DMS 273 treated with DMSO at 0.1 percent for 48 hours (cell line): Measurements from ENCODE around the gene IGLL5.

Experiments used
- DNase-seq: peaks from one replicate; lab custom pipeline; 2025; lab: John Stamatoyannopoulos, UW

IGLL5 gene

DNA sequence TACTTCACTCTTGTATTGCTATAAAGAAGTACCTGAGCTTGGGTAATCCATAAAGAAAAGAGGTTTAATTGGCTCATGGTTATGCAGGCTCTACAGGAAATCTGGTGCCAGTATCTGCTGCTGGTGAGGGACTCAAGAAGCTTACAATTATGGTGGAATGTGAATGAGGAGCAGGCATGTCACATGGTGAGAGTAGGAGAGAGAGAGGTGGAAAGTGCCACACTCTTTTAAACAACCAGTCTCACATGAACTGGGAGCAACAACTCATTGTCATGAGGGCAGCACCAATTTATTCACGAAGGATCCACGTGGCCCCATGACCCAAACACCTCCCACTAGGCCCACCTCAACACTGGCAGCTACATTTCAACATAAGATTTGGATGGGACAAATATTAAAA, 24.6 kb upstream of the IGLL5 start:
- no peak for DNase-seq

DNA sequence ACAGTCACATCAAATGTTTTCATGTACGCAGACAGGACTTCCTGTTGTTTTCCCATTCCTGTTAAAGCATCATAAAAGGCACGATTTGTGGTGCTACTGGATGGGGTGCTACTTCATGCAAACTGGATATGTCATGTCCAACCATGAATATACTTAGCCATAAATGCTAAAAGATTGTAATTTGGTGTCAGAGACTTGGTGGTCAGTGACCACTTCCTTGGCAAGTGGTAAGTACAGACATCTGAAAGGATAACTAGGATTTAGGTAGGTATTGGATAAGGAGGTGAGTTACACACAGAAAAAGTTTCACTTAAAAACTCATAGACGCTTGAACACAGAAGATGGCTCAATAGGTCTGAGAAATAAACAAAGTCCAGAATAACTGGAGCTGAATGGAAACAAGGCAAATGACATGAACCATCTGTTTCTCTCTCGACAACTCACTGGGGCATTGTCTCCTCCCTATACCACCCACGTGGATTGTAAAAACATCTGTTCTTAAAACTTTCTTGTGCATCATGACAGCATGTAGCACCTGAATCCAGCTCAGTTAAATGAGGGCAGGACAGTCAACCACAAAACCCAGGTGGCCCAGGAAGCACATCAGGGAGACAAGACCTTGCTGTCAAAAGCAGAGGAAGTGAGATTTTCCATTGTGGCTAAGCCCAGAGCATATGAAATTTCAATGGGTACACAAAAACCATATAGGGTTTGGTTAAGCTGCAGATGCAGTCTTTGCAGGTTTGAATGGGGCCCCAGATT, 22.1 kb upstream of the IGLL5 start:
- DNase-seq, result no peak

DNA sequence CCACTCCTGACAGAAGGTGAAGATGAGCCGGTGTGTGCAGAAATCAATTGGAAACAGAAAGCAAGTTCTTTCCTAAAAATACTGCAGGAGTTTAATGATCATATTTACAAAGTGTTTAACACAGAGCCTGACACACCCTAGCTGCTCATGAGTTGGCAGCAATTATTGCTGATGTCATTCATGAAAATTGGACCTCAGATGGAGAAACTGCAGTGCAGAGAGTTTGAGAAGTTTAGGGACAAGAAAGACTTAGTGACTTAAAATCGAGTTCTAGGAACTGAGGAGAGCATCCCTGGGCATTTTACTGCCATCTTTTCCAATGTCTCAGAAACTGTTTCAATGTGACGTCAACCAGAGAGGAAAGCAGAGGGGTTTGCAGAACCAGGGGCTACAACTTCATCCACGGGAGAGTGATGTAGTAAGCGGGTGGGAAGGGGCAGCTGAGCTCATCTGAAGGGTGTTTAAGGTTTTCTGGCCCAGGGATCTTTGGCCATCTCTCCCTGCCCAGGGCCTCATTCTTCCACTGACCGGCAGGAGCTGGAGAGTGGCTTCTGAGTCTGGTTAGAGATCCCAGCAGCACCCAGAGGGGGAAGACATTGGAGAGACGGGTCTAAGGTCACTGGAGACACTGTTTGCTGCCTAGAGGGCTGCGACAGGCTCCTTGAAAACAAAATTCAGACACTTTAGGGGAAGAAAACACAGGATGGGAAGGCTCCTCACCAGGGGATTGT, 21.1 kb upstream of the IGLL5 start:
- DNase-seq, result no peak

DNA sequence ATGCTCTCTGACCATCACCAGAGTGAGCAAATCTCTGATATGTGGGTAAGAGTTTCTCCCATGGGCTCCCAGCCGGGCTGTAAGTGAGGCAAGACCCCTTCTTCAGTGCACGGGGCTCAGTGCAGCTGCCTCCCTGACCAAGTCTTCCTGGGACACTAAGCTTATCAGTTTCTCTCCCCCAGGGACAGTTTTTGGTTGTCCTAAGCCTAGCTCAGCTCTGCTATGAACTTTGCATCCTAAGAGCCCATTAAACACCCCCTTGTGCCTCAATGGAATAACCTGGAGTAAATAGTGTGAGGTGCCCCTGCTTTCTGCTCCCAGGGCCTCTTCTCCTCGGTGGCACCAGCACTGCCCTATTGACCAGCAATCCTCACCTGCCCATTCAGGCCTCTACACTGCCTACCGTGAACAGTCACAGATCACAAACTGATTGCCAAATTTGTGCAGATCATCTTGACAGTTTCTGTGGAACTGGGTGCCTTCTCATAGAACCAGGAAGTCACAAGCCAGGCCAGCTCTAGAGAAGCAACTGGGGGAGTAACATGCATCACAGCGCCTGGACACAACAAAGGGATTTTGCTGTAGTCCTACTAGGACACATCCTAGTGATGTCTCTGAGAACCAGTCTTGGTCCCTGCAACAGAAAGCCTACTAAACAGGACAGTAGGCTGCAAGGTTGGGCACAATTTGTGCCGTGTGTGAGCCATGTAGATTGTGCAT, 19.5 kb upstream of the IGLL5 start:
- DNase-seq, result no peak

DNA sequence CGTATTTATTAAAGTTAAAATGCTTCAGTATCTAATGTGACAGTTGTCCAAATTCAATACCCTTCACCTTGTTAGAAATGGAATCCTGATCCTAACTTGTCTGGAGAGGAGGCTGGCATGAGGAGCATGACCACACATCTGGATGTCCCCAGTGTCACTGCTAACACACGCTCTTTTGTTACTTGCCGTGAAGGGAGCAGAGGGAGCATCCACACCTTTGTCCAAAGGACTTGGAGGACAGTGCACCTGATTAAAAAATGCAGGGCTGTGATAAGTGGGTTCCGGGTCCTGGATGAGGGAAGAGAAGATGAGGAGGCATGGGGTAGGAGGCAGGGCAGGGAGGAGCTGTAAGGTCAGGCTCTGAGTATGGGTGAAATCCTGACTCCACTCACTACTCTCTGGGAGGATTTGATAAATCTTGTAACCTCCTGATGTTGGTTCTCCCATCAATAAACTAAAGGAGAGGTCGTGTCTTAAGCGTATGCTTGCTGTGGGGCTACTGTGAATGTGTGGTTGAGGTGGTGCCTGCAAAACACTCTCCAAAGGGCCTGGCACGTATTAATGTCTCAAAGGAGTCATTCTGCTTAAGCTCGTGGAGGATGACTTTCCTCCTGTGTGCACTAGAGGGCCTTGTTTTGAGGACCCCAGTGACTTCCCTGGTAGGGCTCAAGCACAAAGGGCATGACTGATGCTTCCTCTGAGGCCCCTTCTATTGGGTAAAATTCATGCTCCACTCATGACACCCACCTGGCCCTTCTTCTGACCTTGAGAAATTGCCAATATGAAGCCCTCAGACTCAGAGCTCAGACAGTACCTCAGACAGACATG, 16.8 kb upstream of the IGLL5 start:
- no peak for DNase-seq

DNA sequence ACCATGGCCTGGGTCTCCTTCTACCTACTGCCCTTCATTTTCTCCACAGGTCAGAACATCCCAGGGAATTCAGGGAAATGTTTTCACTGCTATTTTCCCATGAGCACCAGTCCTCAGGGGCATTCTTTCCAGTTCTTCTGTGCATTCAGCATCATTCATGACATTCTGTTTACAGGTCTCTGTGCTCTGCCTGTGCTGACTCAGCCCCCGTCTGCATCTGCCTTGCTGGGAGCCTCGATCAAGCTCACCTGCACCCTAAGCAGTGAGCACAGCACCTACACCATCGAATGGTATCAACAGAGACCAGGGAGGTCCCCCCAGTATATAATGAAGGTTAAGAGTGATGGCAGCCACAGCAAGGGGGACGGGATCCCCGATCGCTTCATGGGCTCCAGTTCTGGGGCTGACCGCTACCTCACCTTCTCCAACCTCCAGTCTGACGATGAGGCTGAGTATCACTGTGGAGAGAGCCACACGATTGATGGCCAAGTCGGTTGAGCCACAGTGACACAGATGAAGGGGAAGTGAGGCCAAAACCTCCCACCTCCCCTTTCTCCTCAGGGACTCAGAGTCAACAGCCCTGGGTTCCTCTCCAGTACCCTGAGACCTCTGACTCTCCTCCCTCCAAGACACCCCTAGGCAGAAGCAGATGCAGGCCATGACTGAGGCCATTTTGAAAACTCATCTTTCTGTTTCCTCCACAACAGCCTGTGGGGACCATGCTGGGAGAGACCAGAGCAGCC, 15.9 kb upstream of the IGLL5 start:
- no peak for DNase-seq

DNA sequence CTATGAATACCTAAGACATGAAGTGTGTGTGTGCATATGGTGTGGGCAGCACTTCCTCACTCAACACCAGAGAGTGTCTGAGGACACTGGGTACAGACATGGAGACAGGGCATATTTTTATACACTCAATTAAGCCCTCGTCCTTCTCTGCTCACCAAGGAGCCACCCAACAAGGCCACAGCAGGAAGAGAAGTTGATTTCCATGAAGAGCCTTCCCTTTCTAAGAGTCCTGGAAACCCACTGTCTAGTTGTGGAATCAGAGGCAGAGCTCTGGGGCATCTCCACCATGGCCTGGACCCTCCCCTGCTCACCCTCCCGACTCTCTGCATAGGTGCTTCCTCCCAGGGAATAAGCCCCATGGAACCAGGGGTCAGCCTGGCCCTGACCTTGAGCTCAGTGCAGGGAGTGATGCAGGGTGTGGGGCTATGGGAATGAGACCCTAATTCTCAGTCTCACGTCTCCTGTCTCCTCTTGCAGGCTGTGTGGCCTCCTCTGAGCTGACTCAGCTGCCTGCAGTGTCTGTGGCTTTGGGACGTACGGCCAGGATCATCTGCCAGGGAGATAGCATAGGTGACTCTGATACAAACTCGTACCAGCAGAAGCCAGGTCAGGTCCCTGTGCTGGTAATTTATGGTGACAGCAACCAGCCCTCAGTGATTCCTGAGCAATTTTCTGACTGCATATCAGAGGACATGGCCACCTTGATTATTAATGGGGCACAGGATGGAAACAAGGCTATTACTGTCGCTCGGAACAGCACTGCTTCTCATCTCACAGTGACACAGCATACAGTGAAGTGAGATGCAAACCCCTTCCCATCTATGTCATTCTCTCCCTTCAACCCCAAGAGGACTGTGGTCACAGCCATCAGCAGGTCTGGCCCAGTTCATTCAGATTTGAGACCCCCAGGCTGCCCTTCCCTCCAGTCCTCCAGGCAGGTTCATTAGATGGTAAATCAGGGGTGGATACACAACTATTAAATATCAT, 14.6 kb upstream of the IGLL5 start:
- DNase-seq, result no peak

DNA sequence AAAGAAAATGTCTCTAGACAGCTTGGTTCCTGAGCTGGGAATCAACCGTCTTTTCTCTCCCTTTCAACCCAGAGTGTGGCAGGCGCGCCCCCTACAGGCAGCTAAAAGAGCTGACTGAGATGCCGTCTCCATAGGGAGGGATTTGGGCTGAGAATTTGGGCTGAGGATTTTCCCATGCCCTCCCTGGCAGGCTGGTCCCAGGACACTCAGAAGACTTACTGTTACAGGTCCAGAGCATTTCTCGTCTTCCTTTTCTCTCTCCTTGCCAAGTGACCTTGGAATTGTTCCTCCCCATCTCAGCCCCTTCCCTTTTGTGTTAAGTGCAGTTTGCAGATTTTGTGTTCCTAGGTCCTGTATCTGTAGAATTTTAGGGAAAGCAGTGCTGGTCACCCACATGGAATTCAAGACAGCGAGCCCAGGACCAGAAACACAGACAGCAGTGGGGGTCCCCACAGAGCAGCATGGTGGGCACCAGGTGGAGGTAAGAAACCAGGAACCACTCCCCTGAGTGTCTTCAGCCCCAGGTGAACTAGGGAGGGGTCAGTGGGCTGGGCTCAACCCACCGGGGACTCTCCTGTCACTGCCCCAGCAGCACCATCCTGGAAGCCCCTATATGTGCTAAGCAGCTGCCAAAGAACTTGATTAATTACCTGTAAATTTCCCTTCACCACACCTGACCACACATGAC, 9.9 kb upstream of the IGLL5 start:
- no peak for DNase-seq

DNA sequence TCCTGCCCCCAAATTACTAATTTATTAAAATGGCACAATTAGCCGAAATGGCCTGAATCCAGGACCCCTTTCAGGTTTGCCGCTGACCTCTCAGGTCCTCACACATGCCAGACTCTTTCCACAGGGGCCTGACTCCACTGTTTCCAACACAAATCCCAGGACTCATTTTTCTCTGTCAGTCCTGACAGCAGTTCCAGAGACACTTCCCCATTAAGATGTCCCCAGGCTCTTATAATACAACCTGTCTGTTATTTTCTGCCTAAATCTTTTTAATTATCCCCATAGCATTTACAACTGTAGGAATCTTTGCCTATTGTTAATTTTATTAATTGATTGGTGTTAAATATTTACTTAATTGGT, 9.4 kb upstream of the IGLL5 start:
- DNase-seq, result no peak

DNA sequence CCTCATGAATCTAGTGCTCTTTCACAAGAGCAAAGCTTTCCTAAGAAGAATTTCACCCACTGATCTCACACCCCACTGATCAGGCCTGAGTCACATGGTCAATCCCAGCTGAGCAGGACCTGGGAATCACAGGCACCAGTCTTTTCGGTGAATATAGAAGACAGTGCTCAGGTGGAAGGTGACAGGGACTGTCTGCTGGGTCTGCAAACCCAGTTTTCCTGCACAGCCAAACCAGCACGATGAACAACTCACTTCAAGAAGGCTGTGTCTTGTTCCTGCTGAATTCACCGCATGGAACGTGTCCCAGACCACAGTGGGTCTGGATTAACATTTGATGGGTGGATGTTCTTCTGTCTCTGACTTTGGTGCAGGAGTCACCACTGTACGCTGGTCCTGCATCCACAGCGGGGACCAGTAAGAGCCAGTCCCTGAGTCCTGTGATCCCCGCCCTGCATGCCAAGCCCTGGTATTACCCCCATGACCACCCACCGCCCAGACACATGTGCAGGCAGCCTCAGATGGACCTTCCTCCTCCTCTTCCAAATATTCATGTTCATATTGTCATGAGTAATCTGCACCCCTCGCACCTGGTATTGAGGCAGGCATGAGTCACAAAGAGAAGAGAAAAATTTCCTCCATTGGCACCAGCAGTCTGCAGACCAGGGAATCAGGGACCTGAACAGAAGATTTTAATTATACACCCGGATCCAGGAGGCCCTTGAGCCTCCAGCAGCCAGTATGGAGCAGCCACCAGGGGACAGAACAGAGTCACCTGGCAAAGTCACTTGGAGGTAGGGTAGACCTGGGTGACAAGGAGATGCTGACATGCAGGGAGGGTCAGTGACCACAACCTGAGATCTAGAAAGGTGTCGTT, 8.6 kb upstream of the IGLL5 start:
- DNase-seq, result no peak

DNA sequence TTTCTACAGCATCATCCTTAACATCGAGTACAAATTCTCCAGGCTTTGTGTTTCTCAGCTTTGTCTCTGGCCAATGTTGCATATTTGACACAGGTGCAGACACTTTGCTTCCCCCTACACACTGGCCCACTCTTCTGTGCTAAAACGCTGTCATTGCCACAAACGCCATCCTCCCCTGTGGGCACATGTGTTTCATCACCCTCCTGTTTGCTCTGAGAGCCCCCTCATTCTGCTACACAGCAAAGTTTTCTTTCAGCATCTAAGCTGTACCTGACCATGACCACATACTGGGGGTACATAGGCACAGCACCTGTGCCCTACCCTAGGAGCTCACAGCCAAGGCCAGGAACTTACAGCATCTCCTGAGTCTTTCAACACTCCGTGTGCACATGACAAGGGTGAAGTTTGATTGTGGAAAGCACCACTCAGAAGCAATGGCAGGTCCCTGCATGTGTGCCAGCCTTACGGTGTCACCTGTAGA, 7.9 kb upstream of the IGLL5 start:
- DNase-seq, result no peak

DNA sequence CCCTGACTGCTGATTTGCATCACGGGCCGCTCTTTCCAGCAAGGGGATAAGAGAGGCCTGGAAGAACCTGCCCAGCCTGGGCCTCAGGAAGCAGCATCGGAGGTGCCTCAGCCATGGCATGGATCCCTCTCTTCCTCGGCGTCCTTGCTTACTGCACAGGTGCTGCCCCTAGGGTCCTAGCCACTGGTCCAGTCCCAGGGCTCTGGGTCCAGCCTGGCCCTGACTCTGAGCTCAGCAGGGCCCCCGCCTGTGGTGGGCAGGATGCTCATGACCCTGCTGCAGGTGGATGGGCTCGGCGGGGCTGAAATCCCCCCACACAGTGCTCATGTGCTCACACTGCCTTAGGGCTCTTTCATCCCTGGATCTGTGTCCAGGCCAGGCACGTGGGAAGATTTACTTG, 7.0 kb upstream of the IGLL5 start:
- DNase-seq, result no peak

DNA sequence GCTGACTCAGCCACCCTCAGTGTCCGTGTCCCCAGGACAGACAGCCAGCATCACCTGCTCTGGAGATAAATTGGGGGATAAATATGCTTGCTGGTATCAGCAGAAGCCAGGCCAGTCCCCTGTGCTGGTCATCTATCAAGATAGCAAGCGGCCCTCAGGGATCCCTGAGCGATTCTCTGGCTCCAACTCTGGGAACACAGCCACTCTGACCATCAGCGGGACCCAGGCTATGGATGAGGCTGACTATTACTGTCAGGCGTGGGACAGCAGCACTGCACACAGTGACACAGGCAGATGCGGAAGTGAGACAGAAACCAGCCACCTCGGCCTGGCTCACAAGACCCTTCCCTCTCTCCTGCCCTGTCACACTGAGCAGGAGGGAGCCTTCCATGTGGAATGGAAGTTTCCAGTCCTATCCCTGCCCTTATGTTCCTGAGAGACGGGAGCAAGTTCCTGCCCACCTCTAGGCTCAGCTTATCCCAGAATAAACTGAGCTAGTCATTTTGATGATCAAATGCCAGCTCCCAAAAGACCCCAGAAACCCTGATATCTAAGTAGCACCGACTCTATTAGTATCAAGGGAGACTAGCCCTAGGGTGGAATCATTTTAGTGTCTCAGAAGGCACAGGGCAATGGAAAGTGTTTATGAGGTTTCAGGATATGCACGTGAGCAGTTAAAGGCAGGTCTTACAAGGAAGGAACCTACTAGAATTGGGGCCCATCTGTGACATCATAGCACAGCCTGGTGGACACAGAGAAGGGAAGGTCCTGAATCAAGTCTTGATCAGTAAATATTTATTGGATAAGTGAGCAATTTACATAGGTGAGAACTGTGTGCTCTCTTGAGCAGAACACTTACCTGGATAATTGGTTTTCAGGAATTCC, 6.3 kb upstream of the IGLL5 start:
- no peak for DNase-seq

DNA sequence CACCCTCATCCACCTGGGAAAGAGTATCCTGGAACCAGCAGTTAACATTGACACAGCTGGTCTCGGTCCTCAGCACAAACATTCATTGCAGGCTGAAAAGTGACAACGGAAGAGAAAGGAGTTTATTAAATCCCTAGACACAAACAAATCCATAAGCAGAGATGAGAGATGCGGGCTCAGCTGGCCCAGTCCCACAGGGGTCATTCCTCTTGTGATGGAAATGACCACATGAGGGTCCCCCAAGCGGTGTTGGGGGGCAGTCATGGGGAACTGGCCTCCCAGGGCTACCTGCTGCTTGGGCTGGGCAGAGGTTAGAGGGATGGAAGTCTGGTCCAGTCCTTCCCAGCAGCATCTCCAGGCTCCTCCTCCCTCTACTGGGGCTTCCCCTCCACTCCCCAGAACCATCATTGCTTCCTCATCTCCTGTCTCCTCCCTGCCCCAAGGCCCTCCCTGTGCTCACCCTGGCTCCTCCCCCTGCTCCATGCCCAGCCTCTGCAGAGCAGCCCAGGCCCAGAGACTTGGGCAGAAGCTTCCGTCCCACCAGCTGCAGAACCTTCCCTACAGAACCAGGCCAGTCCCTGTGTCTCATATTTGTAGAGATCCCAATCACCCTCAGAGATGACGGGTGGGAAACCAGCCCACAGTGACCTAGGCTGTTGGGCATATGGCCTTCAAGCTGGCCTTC, 5.4 kb upstream of the IGLL5 start:
- no peak for DNase-seq

DNA sequence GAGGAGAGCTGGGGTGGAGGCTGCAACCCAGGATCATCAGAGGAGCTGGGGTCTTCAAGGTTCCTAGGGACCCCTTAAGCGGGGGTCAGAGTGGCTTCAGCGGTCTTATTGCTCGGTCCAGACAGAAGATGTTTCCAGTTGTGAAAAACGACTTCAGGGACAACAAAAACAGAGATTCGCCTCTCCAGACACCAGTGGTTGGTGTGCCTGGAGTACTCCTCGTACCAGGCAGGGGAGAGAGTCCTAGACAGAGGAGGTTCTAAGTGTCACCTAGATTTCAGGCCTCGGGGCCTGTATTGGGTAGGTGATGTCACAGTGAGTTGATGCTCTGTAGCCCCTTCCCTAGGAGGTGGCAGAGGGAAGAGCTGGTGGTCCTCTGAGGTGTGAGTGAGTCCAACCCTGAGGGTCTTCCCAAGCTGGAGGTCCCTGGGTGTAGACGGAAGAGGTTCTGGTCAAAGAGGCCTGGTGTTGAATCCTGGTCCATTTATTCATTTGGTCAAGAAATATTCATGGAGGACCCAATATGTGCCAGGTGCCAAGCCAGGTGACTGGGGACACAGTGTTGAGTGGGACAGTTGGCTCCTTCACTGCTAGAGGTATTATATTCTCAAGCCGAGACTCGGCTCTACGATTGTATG, 4.4 kb upstream of the IGLL5 start:
- DNase-seq, result no peak
